HCT116 (cell line): Measurements from ENCODE around the gene RCOR3. TPM values are rescaled to one million over a fixed set of nuclear protein-coding genes. Genes with fewer than 3 reads are reported as not detected.

Source experiments
- ATAC-seq: fragments of 200-7000 bp; cut with Tn5 transposase; 2 replicates; pipeline ENCODE4 v1.9.1; 2020; ENCODE audit warnings: mild to moderate bottlenecking, moderate library complexity
- BruUV-seq: library from RNA; stranded (reverse); fragments of 400-500 nt; replicated peaks from 2 replicates; lab custom pipeline; 2021; lab: Mats Ljungman, UMichigan
- CTCF ChIA-PET: fragments of 300-600 bp; sonication (Branson Sonifier 250); formaldehyde crosslinking; loops from one replicate; lab custom pipeline; 2021; ENCODE audit warnings: antibody characterized with exemption; lab: Charles Lee
- POLR2A ChIA-PET: fragments of 300-600, 350-600 bp; sonication (Branson Sonifier 250); formaldehyde crosslinking; loops from one replicate; lab custom pipeline; 2021; ENCODE audit warnings: antibody characterized with exemption; lab: Charles Lee
- RAD21 ChIA-PET, 2 experiments: fragments of 300-600 bp; sonication (Branson Sonifier 250); formaldehyde crosslinking; loops; one replicate each; lab custom pipeline; 2023; ENCODE audit warnings: low total read pairs in 2 of 2; ENCODE audit not compliant: uncharacterized antibody in 2 of 2, unreplicated experiment in 2 of 2, low non-redundant PET in 1 of 2; lab: Charles Lee
- DNase-seq: peaks from one replicate; pipeline ENCODE4 v3.0.0-alpha.2; 2010; ENCODE audit warnings: low read depth, low spot score
- H2AFZ ChIP-seq: fragments of 200-600 bp; shearing (Covaris generic), sonication (generic); 2 replicates; pipeline ENCODE4 v1.6.1; 2017; ENCODE audit warnings: low read depth, mixed run types, mixed read lengths, antibody characterized with exemption, low read length; ENCODE audit not compliant: poor library complexity, severe bottlenecking
- H3K27ac ChIP-seq: 2 replicates; pipeline ENCODE4 v1.5.1; 2012; ENCODE audit warnings: low read depth, low read length
- H3K27me3 ChIP-seq: fragments of 200-600 bp; sonication (generic); 2 replicates; pipeline ENCODE4 v1.6.1; 2016; ENCODE audit warnings: mixed run types, low read length, mixed read lengths; ENCODE audit not compliant: insufficient read depth
- H3K36me3 ChIP-seq, 2 experiments: fragments of 200-500 bp in 1 of 2; fragments of 200-600 bp in 1 of 2; sonication (Bioruptor generic) in 1 of 2; sonication (generic) in 1 of 2; 2 replicates each; pipeline versions ENCODE4 v1.5.1 to v1.6.1; 2014 to 2016; ENCODE audit warnings: low read length in 2 of 2, inconsistent platforms in 1 of 2, mixed read lengths in 1 of 2, mixed run types in 1 of 2; ENCODE audit not compliant: insufficient read depth in 2 of 2, control insufficient read depth in 1 of 2
- H3K4me1 ChIP-seq, 2 experiments: fragments of 200-600 bp in 1 of 2; sonication (generic) in 1 of 2; 2 replicates each; pipeline versions ENCODE4 v1.5.1 to v1.6.1; 2012 to 2017; ENCODE audit warnings: low read length in 2 of 2, inconsistent platforms in 1 of 2, mild to moderate bottlenecking in 1 of 2, mixed read lengths in 1 of 2, mixed run types in 1 of 2, moderate library complexity in 1 of 2; ENCODE audit not compliant: insufficient read depth in 2 of 2, control insufficient read depth in 1 of 2
- H3K4me2 ChIP-seq: fragments of 200-600 bp; sonication (generic); 2 replicates; pipeline ENCODE4 v1.6.1; 2017; ENCODE audit warnings: mixed run types, low read length, mixed read lengths
- H3K4me3 ChIP-seq, 2 experiments: fragments of 200-600 bp in 1 of 2; sonication (generic) in 1 of 2; replicated peaks in 1 of 2; 2 replicates each; pipeline ENCODE4 v1.5.1; 2011 to 2016; ENCODE audit warnings: low read length in 2 of 2, control low read depth in 1 of 2, low read depth in 1 of 2, mild to moderate bottlenecking in 1 of 2, mixed read lengths in 1 of 2, mixed run types in 1 of 2
- H3K79me2 ChIP-seq: fragments of 200-600 bp; sonication (generic); 2 replicates; pipeline ENCODE4 v1.6.1; 2017; ENCODE audit warnings: mild to moderate bottlenecking, mixed run types, low read length, moderate library complexity, mixed read lengths; ENCODE audit not compliant: insufficient read depth
- H3K9ac ChIP-seq: fragments of 200-600 bp; sonication (generic); 2 replicates; pipeline ENCODE4 v1.6.1; 2016; ENCODE audit warnings: low read length, mixed read lengths
- H3K9me2 ChIP-seq: fragments of 200-600 bp; sonication (generic), shearing (Covaris generic); 2 replicates; pipeline ENCODE4 v1.6.1; 2017; ENCODE audit warnings: mixed run types, mild to moderate bottlenecking, moderate library complexity; ENCODE audit not compliant: insufficient read depth
- H3K9me3 ChIP-seq, 2 experiments: fragments of 200-500 bp in 1 of 2; fragments of 200-600 bp in 1 of 2; sonication (Bioruptor generic) in 1 of 2; sonication (generic) in 1 of 2; 2 replicates each; pipeline ENCODE4 v1.6.1; 2014 to 2017; ENCODE audit warnings: low read length in 2 of 2, mixed read lengths in 2 of 2, inconsistent platforms in 1 of 2, low read depth in 1 of 2, mild to moderate bottlenecking in 1 of 2, mixed run types in 1 of 2, moderate library complexity in 1 of 2; ENCODE audit not compliant: control insufficient read depth in 1 of 2, insufficient read depth in 1 of 2
- H4K20me1 ChIP-seq: fragments of 200-600 bp; sonication (generic), shearing (Covaris generic); 2 replicates; pipeline ENCODE4 v1.6.1; 2017; ENCODE audit warnings: mixed run types, mild to moderate bottlenecking, moderate library complexity; ENCODE audit not compliant: insufficient read depth
- CEBPB ChIP-seq: IDR thresholded peaks from 2 replicates; pipeline ENCODE4 v1.6.1; 2012; ENCODE audit warnings: low read depth
- EZH2phosphoT487 ChIP-seq: fragments of 200-600 bp; IDR thresholded peaks from 2 replicates; pipeline ENCODE4 v1.6.1; 2018; ENCODE audit warnings: antibody characterized with exemption, borderline replicate concordance
- FOSL1 ChIP-seq: IDR thresholded peaks from 2 replicates; pipeline ENCODE4 v1.6.1; 2012; ENCODE audit warnings: low read depth
- POLR2A ChIP-seq: IDR thresholded peaks from 2 replicates; pipeline ENCODE4 v1.7.0; 2011; ENCODE audit warnings: borderline replicate concordance; ENCODE audit not compliant: insufficient read depth, insufficient read length; ENCODE audit errors: extremely low read depth
- POLR2AphosphoS5 ChIP-seq: IDR thresholded peaks from 2 replicates; pipeline ENCODE4 v1.6.1; 2011; ENCODE audit warnings: mild to moderate bottlenecking, low read depth, low read length, moderate library complexity
- RAD21 ChIP-seq: IDR thresholded peaks from 2 replicates; pipeline ENCODE4 v1.6.1; 2012; ENCODE audit warnings: low read depth, mild to moderate bottlenecking
- SP1 ChIP-seq: IDR thresholded peaks from 2 replicates; pipeline ENCODE4 v1.6.1; 2012; ENCODE audit warnings: low read depth
- SRF ChIP-seq: IDR thresholded peaks from 2 replicates; pipeline ENCODE4 v1.6.1; 2012; ENCODE audit warnings: low read depth
- YY1 ChIP-seq: IDR thresholded peaks from 2 replicates; pipeline ENCODE4 v1.6.1; 2011; ENCODE audit warnings: low read length, low read depth, moderate library complexity, mild to moderate bottlenecking; ENCODE audit not compliant: insufficient replicate concordance; ENCODE audit errors: extremely low read depth
- intact Hi-C: fragments of 100-400 bp; cut with micrococcal nuclease; formaldehyde crosslinking; loops from 2 replicates; pipeline ENCODE4 v1.10.0; 2022
- total RNA-seq: library from RNA; stranded (reverse); gene quantifications from one replicate; pipeline ENCODE4 v1.2.1, GENCODE V29; 2021; ENCODE audit not compliant: unreplicated experiment
- TF ChIP-seq, protein P1 (sequence below): IDR thresholded peaks from 2 replicates; pipeline ENCODE4 v1.6.1; 2012; ENCODE audit warnings: low read depth
- TF ChIP-seq, protein P2 (sequence below), 3 experiments: fragments of 200-600 bp in 1 of 3; sonication (generic) in 1 of 3; IDR thresholded peaks in 2 of 3; conservative IDR thresholded peaks in 1 of 3; 2 replicates each; pipeline ENCODE4 v1.5.1; 2012 to 2017; ENCODE audit warnings: low read depth in 2 of 3, low read length in 2 of 3, antibody characterized with exemption in 1 of 3, borderline replicate concordance in 1 of 3, control low read depth in 1 of 3, mild to moderate bottlenecking in 1 of 3, mixed read lengths in 1 of 3, mixed run types in 1 of 3, moderate library complexity in 1 of 3; ENCODE audit not compliant: insufficient read depth in 1 of 3

RCOR3 gene
- total RNA-seq, 1 experiment from 2014 or later: 25.7 TPM

DNA sequence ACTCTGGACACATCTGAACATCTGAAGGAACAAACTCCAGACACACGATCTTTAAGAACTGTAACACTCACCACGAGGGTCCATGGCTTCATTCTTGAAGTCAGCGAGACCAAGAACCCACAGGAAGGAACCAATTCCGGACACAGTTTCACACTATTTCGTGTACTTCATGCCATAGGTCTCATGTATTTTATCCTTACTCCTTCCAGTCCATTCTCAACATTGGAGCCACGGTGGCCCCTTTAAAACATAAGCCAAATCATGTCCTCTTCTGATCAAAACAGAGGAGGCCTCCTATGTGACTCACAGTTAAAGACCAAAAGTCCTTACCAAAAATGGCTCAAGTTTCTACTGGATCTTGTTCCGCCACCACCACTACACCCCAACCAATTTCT is 29.8 kb upstream of the RCOR3 start:
- H3K4me1 ChIP-seq: no peaks in the 10 kb centered on the region
- no peak overlapping the region for H3K9ac ChIP-seq
- no peaks in the 10 kb centered on the region for H3K9me3 ChIP-seq
- POLR2A ChIA-PET: no interaction called here
- RAD21 ChIA-PET: no interaction called here
- no peaks in the 10 kb centered on the region for H4K20me1 ChIP-seq
- TF ChIP-seq YY1 (no peak), POLR2AphosphoS5 (no peak), EZH2phosphoT487 (no peak), POLR2A (no peak), SP1 (no peak), RAD21 (no peak), SRF (no peak), CEBPB (no peak), FOSL1 (no peak)
- TF ChIP-seq, protein P1, sequence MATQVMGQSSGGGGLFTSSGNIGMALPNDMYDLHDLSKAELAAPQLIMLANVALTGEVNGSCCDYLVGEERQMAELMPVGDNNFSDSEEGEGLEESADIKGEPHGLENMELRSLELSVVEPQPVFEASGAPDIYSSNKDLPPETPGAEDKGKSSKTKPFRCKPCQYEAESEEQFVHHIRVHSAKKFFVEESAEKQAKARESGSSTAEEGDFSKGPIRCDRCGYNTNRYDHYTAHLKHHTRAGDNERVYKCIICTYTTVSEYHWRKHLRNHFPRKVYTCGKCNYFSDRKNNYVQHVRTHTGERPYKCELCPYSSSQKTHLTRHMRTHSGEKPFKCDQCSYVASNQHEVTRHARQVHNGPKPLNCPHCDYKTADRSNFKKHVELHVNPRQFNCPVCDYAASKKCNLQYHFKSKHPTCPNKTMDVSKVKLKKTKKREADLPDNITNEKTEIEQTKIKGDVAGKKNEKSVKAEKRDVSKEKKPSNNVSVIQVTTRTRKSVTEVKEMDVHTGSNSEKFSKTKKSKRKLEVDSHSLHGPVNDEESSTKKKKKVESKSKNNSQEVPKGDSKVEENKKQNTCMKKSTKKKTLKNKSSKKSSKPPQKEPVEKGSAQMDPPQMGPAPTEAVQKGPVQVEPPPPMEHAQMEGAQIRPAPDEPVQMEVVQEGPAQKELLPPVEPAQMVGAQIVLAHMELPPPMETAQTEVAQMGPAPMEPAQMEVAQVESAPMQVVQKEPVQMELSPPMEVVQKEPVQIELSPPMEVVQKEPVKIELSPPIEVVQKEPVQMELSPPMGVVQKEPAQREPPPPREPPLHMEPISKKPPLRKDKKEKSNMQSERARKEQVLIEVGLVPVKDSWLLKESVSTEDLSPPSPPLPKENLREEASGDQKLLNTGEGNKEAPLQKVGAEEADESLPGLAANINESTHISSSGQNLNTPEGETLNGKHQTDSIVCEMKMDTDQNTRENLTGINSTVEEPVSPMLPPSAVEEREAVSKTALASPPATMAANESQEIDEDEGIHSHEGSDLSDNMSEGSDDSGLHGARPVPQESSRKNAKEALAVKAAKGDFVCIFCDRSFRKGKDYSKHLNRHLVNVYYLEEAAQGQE: no peak
- TF ChIP-seq, protein P2, sequence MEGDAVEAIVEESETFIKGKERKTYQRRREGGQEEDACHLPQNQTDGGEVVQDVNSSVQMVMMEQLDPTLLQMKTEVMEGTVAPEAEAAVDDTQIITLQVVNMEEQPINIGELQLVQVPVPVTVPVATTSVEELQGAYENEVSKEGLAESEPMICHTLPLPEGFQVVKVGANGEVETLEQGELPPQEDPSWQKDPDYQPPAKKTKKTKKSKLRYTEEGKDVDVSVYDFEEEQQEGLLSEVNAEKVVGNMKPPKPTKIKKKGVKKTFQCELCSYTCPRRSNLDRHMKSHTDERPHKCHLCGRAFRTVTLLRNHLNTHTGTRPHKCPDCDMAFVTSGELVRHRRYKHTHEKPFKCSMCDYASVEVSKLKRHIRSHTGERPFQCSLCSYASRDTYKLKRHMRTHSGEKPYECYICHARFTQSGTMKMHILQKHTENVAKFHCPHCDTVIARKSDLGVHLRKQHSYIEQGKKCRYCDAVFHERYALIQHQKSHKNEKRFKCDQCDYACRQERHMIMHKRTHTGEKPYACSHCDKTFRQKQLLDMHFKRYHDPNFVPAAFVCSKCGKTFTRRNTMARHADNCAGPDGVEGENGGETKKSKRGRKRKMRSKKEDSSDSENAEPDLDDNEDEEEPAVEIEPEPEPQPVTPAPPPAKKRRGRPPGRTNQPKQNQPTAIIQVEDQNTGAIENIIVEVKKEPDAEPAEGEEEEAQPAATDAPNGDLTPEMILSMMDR (IDR thresholded peaks at IDR 0.05 in 2 of 3, conservative IDR thresholded peaks at IDR 0.05 in 1 of 3; ENCODE audit: borderline replicate concordance in 1 of 3, insufficient read depth in 1 of 3, low read depth in 2 of 3, low read length in 2 of 3): no peak
- H3K4me3 ChIP-seq: no peak overlapping the region
- H3K79me2 ChIP-seq: no peaks in the 10 kb centered on the region
- CTCF ChIA-PET: no interaction called here
- no peaks in the 10 kb centered on the region for H3K27me3 ChIP-seq
- H3K4me2 ChIP-seq: no peak overlapping the region
- H3K27ac ChIP-seq: no peak overlapping the region
- BruUV-seq: no TSS peak
- H2AFZ ChIP-seq: no peak overlapping the region
- no peaks in the 10 kb centered on the region for H3K9me2 ChIP-seq
- intact Hi-C loops: no loop called here
- DNase-seq (no peak), ATAC-seq (no peak)
- no peaks in the 10 kb centered on the region for H3K36me3 ChIP-seq
